ENCODE results near the gene SLC66A1.
"Not testable (repeated sequence)": the region's sequence is repeated elsewhere in the genome, so short reads cannot be mapped to it uniquely, and the experiment has no call there.

The SLC66A1 gene, protein sequence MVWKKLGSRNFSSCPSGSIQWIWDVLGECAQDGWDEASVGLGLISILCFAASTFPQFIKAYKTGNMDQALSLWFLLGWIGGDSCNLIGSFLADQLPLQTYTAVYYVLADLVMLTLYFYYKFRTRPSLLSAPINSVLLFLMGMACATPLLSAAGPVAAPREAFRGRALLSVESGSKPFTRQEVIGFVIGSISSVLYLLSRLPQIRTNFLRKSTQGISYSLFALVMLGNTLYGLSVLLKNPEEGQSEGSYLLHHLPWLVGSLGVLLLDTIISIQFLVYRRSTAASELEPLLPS

DNA sequence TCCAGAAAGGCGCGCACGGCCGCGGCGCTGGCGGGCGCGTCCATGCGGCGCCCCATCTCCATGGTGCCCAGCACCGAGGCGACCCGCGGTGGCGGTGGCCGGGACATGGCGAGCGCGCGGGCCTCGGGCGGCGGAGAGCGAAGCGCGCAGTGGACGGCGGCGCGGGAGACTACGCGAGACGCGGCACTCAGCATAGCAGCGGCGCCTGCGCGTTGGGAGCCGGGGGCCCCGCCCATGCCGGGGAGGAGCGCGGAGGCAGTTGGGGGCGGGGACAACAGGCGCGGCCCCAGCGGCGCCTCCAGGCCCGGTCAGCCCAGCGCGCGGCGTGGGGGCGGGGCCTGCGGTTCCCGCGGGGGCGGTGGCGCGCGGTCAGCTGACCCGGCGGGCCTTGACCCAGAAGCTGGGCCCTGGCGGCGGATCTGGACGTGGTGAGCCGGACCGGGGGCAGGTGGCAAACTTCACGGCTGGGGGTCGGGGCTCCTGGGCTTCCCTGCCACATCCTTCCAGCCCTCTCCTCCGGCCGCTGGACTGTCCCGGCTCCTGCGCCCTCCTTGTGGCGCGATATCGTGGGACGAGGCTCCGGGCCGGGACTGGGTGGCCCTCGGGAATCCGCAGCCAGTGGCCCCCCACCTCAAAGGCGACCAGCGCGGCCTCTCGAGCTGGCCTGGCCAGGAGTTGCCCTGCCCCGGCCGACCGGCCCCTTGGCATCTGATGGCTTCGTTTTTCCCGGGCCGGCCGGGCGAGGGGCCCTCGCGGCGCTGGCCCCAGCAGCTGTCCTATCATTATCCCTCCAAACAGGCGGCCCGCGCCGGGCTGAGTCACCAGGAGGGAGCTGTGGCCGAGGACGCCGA is at the start of gene SLC66A1, which contains the start of gene AKR7A2:
Gene SLC66A1 (plus strand): TSS at position 396 of the 851 bp plus-strand sequence. CDS start 5,352 bp downstream, outside the sequence.
Gene AKR7A2 (minus strand): TSS at position 214 of the 851 bp plus-strand sequence. CDS start 20 bp downstream, at position 194.
- peak; percentile 78 to 87 for DNase-seq

DNA sequence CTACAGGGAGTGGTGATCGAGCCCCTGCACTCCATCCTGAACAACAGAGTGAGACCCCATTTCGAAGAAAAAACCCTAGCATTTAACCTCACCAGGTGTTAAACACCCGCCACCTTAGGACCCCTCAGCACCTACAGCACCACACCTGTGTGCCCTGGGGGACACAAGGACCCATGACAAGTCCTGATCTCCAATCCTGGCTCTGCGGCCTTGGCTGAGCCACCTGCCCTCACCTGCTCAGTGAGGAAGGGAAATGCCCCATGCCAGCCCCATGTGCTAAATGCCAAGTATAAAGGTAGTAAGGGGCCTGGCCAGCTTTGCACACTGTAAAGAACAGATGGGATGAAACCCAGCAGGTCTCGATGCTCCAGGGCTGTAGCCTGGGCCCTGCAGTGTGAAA is 49.4 kb upstream of the SLC66A1 start:
- DNase-seq: no peak

DNA sequence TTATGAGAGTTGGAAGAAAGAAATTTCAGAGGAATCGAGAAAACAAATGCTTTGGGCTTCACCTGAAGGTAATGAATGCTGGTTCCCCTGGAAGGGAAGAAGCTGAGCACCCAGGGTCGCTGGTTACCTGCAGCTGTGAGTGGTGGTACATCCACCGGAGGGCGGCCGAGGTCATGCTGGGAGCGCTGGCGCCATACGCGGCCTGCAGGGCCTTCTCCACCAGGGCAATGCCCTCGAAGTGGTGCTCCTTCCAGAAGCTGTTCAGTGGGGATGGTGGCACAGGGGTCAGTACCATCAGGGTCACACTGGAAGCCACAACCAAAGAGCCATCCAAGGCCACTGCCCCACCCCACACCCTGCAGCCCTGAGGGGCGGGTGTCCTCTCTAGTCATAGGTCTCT is 43.7 kb upstream of the SLC66A1 start:
- DNase-seq: no peak

DNA sequence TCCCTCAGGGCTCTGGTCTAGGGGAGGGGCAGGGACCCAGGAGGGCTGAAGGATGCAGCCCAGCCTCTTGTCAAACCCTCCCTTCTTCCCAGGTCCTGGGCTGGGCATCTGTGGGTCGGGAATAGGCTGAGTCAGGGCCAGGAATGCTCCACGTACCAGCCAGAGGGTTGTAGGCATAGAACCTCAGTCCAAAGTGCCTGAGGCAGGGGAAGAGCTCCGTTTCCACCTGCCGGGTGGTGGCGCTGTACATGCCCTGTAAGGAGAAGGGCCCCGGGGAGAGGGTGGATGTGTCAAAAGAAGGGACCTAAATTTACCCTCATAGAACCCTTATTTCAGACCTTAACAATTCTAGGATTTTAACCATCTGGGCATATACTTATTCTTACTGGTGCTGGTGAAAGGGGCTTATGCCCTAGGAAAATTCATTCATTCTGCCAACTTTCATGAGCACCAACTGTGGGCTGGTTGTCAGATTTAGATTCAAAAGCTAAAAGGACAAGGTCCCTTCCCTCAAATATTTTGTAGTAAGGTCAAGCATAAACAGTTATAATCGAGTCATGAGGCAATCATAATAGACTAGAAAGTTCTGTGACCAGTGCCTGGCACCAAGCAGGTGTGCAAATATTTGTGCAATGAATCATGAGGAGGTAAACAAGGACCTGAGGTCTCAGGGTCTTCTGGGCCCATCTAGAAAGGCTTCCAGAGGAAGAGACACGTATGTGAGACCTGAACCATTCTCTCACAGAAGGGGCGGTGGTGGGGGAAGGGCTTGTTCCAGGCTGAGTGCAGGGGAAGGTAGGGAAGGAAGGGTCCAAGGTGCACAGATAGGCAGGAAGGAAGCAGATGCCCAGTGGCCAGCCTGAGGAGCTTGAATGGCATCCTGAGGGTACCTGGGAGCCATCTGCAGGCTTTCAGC is 42.4 kb upstream of the SLC66A1 start:
- DNase-seq: not testable (repeated sequence)

DNA sequence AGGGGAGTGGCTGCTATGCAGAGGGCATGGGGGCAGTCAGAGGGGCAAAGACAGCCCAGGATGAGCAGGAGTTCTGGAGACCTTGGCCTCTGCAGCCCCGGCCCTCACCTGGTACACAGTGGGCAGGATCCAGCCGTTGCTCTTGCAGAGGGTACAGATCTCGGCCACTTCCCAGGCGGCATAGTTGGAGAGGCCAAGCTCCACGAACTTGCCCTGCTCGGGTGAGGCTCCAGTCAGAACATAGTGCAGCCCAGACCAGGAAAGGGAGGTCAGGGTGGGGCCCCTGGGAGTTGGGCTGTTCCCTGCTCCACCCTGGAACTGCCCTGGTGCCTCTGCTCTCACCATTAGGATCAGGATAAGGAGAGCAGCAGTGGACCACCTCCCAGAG is 41.8 kb upstream of the SLC66A1 start:
- not testable (repeated sequence) for DNase-seq

DNA sequence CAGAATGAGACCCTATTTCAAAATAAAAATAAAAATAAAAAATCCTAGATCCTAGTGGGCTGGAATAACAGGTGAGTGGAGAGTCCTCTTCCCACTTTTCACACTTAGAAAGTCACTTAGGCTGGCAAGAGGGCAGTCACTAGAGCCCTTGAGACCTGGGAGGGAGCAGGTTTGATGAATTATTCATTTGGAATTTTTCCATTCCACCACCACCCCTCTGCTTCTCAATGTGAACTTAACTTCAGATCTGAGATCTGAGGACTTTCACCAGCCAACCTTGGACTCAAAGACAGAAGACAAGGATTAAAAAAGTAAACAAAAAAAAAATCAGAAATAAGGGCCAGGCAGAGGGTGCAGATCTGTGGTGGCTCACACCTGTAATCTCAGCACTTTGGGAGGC is 40.1 kb upstream of the SLC66A1 start:
- no peak for DNase-seq

DNA sequence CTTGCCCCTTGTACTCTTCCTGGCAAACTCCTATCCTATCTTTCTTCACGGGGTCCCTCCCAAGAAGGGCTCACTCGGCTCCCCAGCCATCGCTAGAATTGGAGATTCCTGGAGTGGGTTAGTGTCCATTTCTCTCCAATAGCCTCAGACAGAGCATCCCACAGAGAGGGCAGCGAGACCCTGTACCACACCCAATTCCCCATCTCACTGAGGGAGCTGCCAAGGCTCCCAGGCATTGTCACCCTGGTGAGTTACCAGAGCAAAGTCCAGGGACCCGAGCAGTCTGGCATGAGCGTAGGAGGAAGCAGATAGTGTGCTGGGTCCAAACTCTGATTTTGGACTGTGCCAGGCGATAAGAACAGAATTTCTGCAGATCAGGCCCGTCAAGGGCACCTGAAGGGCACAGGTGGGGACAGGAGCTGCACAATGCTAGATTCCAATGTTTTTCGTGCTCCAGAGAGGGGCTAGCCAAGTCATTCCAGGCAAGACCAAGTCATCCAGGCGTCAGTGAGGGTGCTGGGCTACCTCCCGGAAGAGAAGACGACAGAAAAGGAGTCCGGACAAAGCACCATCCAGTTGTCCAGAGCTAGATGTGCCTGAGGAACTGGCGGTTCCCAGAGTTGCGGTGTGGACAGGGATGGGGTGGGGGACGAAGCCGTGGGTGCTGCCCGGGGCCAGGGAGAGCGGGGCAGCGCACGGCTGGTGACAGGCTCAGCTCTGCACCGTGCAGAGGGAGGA is 38.9 kb upstream of the SLC66A1 start:
- no peak for DNase-seq

DNA sequence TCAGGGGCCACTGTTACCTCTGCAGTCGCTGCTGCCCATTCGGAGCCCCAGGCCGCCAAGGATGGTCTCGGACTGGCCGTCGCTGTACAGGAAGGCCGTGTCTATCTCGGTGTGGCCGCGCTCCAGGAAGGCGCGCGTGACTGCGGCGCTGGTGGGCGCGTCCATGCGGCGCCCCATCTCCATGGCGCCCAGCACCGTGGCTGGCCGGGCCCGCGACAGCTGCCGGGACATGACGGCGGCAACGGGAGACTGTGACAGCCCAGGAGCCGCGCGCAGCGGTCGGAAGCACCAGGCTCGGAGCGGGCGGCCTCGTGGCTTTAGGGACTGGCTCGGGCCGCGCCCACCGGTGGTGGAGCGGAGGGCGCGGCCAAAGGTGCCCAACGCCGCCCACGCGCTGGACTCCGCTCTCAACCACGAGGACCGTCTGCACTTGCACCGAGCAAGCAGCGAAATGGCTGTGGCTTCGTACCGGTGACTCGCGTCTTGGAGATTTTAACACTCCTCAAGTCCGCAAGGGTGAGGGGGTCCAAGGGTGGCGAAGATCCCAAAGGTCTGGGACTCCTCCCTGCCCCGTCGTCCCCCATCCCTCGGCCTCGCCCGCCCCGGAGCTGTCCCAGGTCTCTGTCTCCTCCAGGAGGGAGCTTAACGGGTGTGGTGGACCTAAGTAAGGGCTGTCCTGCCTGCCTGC is 38.1 kb upstream of the SLC66A1 start:
- DNase-seq: not testable (repeated sequence)

DNA sequence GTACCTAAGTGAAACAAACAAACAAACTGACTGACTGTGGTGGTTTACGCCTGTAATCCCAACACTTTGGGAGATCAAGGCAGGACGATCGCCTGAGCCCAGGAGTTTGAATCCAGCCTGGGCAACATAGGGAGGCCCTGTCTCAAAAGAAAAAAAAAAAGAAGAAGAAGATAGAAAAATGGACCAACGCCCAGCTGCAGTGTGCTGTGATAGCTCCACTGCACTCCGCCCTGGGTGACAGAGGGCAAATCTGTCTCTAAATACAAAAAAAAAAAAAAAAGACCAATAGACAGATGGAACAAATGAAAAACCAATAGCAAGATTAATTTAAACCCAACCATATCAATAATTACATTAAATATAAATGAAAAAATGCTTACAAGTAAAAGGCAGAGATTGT is 37.5 kb upstream of the SLC66A1 start:
- no peak for DNase-seq

DNA sequence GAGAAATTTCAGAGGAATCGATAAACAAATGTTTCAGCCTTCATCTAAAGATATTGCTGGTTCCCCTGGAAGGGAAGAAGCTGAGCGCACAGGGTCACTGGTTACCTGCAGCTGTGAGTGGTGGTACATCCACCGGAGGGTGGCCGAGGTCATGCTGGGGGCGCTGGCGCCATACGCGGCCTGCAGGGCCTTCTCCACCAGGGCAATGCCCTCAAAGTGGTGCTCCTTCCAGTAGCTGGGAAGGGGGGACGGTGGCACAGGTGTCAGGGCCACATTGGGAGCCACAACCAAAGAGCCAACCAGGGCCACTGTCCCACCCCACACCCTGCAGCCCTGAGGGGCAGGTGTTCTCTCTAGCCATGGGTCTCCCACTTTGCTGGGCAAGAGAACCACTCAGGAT is 28.2 kb upstream of the SLC66A1 start:
- DNase-seq: no peak

DNA sequence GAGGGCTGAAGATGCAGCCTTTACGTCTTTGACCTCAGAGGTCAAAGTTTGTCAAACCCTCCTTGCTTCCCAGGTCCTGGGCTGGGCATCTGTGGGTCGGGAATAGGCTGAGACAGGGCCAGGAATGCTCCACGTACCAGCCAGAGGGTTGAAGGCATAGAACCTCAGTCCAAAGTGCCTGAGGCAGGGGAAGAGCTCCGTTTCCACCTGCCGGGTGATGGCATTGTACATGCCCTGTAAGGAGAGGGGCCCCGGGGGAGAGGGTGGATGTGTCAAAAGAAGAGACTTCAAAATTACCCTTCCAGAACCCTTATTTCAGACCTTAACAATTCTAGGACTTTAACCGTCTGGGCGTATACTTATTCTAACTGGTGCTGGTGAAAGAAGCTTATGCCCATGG is 27.2 kb upstream of the SLC66A1 start:
- no peak for DNase-seq

DNA sequence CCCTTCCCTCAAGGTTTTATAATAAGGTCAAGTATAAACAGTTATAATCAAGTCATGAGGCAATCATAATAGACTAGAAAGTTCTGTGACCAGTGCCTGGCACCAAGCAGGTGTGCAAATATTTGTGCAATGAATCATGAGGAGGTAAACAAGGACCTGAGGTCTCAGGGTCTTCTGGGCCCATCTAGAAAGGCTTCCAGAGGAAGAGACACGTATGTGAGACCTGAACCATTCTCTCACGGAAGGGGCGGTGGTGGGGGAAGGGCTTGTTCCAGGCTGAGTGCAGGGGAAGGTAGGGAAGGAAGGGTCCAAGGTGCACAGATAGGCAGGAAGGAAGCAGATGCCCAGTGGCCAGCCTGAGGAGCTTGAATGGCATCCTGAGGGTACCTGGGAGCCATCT is 26.8 kb upstream of the SLC66A1 start:
- DNase-seq: not testable (repeated sequence)

DNA sequence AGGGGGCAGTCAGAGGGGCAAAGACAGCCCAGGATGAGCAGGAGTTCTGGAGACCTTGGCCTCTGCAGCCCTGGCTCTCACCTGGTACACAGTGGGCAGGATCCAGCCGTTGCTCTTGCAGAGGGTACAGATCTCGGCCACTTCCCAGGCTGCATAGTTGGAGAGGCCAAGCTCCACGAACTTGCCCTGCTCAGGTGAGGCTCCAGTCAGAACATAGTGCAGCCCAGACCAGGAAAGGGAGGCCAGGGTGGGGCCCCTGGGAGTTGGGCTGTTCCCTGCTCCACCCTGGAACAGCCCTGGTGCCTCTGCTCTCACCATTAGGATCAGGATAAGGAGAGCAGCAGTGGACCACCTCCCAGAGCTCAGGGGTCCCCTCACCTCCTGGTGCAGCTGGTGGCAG is 26.3 kb upstream of the SLC66A1 start:
- not testable (repeated sequence) for DNase-seq

DNA sequence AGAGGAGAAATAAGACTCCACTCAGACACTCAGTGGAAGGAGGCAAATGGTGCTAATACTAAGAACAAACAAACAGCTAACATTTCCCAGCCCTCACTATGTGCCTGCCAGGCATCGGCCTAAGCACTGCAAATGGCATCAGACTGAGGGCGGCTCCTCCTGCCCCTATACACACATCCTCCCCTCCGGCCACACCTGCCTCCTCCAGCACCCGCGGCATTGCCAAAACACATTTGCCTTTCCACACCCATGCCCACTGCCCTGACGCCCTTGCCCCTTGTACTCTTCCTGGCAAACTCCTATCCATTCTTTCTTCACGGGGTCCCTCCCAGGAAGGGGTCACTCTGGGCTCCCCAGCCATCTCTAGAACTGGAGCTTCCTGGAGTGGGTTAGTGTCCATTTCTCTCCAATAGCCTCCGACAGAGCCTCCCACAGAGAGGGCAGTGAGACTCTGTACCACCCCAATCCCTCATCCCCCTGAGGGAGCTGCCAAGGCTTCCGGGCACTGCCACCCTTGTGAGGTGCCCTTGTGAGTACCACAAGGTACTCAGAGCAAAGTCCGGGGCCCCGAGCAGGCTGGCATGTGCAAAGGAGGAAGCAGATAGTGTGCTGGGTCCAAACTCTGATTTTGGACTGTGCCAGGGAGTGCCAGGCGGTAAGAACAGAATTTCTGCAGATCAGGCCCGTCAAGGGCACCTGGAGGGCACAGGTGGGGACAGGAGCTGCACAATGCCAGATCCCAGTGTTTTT is 24.5 kb upstream of the SLC66A1 start:
- DNase-seq: no peak

DNA sequence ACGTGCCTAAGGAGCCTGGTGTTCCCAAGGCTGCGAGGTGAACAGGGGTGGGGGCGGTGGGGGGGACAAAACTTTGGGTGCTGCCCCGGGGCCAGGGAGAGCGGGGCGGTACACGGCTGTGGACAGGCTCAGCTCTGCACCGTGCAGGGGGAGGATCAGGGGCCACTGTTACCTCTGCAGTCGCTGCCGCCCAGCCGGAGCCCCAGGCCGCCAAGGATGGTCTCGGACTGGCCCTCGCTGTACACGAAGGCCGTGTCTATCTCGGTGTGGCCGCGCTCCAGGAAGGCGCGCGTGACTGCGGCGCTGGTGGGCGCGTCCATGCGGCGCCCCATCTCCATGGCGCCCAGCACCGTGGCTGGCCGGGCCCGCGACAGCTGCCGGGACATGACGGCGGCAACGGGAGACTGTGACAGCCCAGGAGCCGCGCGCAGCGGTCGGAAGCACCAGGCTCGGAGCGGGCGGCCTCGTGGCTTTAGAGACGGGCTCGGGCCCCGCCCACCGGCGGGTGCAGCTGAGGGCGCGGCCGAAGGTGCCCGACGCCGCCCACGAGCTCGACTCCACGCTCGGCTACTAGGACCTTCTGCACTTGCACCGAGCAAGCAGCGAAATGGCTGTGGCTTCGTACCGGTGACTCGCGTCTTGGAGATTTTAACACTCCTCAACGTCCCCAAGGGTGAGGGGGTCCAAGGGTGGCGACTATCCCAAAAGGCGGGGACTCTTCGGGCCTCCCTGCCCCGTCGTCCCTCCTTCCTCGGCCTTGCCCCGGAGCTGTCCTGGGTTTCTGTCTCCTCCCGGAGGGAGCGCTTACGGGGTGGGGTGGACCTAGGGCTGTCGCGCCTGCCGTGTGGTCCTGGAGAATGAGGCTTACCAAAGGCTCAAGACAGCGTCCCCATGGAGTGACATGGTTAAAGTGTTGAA is 23.5 kb upstream of the SLC66A1 start, which contains the start of gene AKR7A3:
Gene AKR7A3 (minus strand): TSS at position 447 of the 918 bp plus-strand sequence. CDS start 61 bp downstream, at position 386.
- not testable (repeated sequence) for DNase-seq

DNA sequence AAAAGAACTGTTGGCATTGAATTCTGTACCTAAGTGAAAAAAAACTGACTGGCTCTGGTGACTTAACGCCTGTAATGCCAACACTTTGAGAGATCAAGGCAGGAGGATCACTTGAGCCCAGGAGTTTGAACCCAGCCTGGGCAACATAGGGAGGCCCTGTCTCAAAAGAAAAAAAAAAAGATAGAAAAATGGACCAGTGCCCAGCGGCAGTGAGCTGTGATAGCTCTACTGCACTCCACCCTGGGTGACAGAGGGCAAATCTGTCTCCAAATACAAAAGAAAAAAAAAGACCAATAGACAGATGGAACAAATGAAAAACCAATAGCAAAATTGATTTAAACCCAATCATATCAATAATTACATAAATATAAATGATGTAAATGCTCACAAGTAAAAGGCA is 22.9 kb upstream of the SLC66A1 start:
- no peak for DNase-seq

DNA sequence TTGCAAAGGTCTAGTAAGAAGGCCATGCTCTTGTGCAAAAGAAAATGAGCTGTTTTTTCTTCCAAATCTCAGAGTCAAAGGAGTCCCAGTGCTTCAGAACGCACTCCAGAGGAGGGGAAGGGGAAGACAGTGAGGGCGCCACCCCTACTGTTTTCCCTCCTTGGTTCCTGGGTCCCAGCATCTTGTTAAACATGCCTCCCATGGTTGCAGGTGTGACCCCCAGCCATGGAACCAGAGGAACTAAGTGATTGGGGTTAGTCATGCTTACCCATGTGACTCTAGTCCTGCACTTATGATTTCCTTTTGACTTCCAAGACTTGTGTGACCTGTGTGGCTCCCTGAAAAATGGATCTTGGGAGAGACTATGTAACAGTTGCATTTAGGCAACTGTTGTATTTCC is 17.5 kb upstream of the SLC66A1 start:
- DNase-seq: no peak

DNA sequence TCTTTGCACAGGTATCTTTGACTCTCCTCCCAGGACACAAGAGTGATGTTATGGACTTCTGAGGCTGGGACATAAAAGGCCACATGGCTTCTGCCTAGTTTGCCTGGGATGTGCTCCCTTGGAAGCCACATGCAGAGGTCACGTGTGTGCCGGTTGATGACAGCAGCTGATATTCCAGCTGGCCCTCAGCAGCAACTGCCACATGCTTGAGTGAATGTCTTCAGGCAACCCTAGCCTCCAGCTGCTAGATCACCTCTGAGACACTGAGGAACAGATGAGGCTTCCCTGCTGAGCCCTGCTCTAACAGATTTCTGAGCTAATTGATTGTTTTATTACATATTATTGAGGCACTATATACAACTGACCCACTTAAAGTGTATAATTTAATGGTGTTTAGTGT is 11.9 kb upstream of the SLC66A1 start:
- no peak for DNase-seq

DNA sequence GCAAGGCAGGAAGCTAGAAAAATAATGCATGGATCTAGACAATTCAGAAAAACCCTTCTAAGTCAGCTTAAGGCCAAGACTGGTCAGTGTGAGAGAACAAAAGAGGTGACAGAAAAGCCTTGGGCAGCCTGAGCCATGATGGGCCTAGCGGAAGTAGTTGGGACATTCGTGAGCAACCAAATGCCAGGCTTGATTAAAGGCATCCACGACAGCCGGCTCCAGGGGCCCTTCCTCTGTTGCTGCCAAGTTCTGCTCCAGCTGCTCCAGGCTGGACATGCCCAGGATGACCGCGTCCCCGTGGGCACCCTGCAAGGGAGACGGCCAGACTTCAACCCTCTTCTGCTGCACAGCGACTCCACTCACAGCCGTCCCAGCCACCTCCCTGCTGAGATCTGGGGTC is 8.0 kb upstream of the SLC66A1 start:
- DNase-seq: not testable (repeated sequence)

DNA sequence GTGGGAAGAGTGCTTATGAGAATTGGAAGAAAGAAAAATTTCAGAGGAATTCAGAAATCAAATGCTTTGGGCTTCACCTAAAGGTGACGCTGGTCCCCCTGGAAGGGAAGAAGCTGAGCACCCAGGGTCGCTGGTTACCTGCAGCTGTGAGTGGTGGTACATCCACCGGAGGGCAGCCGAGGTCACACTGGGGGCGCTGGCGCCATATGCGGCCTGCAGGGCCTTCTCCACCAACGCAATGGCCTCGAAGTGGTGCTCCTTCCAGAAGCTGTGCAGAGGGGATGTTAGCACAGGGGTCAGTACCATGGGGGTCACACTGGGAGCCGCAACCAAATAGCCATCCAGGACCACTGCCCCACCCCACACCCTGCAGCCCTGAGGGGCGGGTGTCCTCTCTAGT is 6.2 kb upstream of the SLC66A1 start:
- DNase-seq: no peak
